Activated T-cell treated with anti-CD3 and anti-CD28 coated beads, Interleukin-2, amount 50 U/mL, for 72 hours (primary cell): ENCODE measurements around the gene SOAT1. TPM values are rescaled to one million over a fixed set of nuclear protein-coding genes. Genes with fewer than 3 reads are reported as not detected.
A peak's percentile ranks its signal among the peaks of the same experiment; 100 is the strongest.
"Not testable (repeated sequence)": the region's sequence is repeated elsewhere in the genome, so short reads cannot be mapped to it uniquely, and the experiment has no call there.

Source experiments
- ATAC-seq, 2 donors: fragments of 150-1000 bp; cut with Tn5 transposase; replicated peaks in 1 of 2; 2 replicates each; pipeline ENCODE4 v1.10.0; 2021; ENCODE audit warnings: moderate library complexity in 2 of 2, mild to moderate bottlenecking in 1 of 2
- DNase-seq, 2 donors: peaks; one replicate each; pipeline ENCODE4 v3.0.0; 2021 to 2022; ENCODE audit warnings: mixed read lengths in 1 of 2
- H3K27ac Mint-ChIP-seq: one replicate; pipeline ENCODE4 v1.8.0; 2022; ENCODE audit warnings: mild to moderate bottlenecking, moderate library complexity, mixed read lengths
- H3K27me3 Mint-ChIP-seq: one replicate; pipeline ENCODE4 v1.8.0; 2022; ENCODE audit warnings: low read depth, mixed read lengths
- H3K36me3 Mint-ChIP-seq, 2 donors: one replicate each; pipeline ENCODE4 v1.8.0; 2022; ENCODE audit warnings: mixed read lengths in 2 of 2, mild to moderate bottlenecking in 1 of 2; ENCODE audit not compliant: insufficient read depth in 2 of 2
- H3K4me1 Mint-ChIP-seq: one replicate; pipeline ENCODE4 v1.8.0; 2022; ENCODE audit warnings: low read depth, mixed read lengths
- H3K4me3 Mint-ChIP-seq, 2 donors: one replicate each; pipeline ENCODE4 v1.8.0; 2022; ENCODE audit warnings: mild to moderate bottlenecking in 2 of 2, mixed read lengths in 2 of 2, moderate library complexity in 2 of 2
- H3K9me3 Mint-ChIP-seq, 2 donors: one replicate each; pipeline ENCODE4 v1.8.0; 2022; ENCODE audit warnings: mixed read lengths in 2 of 2
- total RNA-seq, 2 donors: library from RNA; stranded (reverse); gene quantifications; one replicate each; pipeline ENCODE4 v1.2.3, GENCODE V29; 2022

SOAT1 gene
- total RNA-seq, 2 donors from 2014 or later, result 34.8 to 36.1 TPM

GRCh38 chr1:179337942-179338560, 44.5 kb downstream of the SOAT1 start:
- no peaks in the 10 kb centered on the region for H3K9me3 Mint-ChIP-seq

DNA sequence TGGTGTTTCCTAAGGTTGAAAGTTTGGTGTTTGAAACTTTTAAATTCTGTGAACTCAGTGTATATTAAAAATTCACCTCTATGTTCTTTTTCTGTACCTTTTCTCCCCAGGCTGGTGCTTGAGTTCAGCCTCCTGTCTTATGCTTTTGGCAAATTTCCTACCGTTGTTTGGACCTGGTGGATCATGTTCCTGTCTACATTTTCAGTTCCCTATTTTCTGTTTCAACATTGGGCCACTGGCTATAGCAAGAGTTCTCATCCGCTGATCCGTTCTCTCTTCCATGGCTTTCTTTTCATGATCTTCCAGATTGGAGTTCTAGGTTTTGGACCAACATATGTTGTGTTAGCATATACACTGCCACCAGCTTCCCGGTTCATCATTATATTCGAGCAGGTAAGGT, 47.3 kb downstream of the SOAT1 start:
- no peaks in the 10 kb centered on the region for H3K9me3 Mint-ChIP-seq
- H3K4me1 Mint-ChIP-seq, result no peaks in the 10 kb centered on the region
- no peak overlapping the region for H3K27ac Mint-ChIP-seq
- no peak for ATAC-seq
- peaks cover 7 to 25% of the 10 kb centered on the region in 2 donors for H3K36me3 Mint-ChIP-seq
- H3K4me3 Mint-ChIP-seq, result no peak overlapping the region
- no peak for DNase-seq
- H3K27me3 Mint-ChIP-seq, result no peaks in the 10 kb centered on the region

More at GRCh38 chr1:179337942-179338560, 44.5 kb downstream of the SOAT1 start:
- Mint-ChIP-seq H3K4me1 (peaks cover 9% of the 10 kb centered on the region), H3K27me3 (no peaks in the 10 kb centered on the region), H3K27ac (peak overlapping the region; percentile 8), H3K36me3 (peaks cover 10 to 16% of the 10 kb centered on the region in 2 donors), H3K4me3 (no peak overlapping the region)
- ATAC-seq (no peak), DNase-seq (no peak)

DNA sequence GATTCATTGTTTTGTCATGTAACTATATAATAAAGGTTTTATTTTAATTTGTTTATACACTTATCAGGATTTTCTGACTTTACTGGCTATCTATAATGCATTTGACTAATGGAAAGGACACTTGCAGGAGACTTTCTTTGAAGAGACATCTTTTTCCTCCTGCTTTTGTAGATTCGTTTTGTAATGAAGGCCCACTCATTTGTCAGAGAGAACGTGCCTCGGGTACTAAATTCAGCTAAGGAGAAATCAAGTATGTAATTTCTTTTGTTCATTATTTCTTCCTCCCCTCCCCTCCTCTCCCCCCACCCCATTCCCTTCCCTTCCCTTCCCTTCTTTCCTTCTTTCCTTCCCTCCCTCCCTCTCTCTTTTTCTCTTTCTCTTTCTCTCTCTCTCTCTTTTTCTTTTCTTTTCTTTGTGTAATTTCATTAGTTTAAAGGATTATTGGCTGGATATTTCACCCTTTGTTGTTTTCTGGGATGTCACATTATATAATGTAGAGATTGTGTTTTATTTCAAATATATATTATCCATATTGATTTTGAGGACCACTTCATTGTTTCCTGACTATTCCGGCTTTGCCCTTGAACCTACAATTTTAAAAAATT, 48.4 kb downstream of the SOAT1 start:
- Mint-ChIP-seq H3K27me3 (no peaks in the 10 kb centered on the region), H3K36me3 (peaks cover 7 to 25% of the 10 kb centered on the region in 2 donors), H3K4me3 (no peak overlapping the region), H3K9me3 (no peaks in the 10 kb centered on the region), H3K27ac (peak overlapping the region; percentile 90), H3K4me1 (no peaks in the 10 kb centered on the region)
- DNase-seq (no peak), ATAC-seq (no peak)

- Mint-ChIP-seq H3K27me3 (no peaks in the 10 kb centered on the region), H3K4me1 (no peaks in the 10 kb centered on the region), H3K27ac (no peak overlapping the region), H3K36me3 (peaks cover 8 to 23% of the 10 kb centered on the region in 2 donors), H3K9me3 (no peaks in the 10 kb centered on the region), H3K4me3 (no peak overlapping the region)
- DNase-seq (no peak), ATAC-seq (no peak)
Measured at GRCh38 chr1:179342740-179343404, 49.3 kb downstream of the SOAT1 start.

DNA sequence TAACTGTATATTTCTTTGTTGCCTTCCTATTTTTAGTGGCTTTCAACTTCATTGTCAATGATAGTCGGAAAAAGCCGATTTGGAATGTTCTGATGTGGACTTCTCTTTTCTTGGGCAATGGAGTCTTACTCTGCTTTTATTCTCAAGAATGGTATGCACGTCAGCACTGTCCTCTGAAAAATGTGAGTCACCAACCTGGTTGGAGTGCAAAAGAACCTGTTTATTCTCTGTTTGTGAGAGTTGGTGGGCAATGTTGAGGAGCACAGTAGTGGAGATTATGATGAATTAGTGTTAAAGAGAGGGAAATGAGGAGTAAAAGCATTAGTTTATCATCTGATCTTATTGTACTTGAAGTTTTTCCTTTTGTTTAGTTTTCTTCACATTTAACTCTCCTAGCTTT, 57.7 kb downstream of the SOAT1 start:
- DNase-seq (no peak), ATAC-seq (no peak)
- Mint-ChIP-seq H3K4me3 (no peak overlapping the region), H3K9me3 (no peaks in the 10 kb centered on the region), H3K27ac (no peak overlapping the region), H3K4me1 (no peaks in the 10 kb centered on the region), H3K27me3 (no peaks in the 10 kb centered on the region), H3K36me3 (peaks cover 5 to 11% of the 10 kb centered on the region in 2 donors)

GRCh38 chr1:179352236-179352635, 58.6 kb downstream of the SOAT1 start:
- no peak overlapping the region for H3K4me3 Mint-ChIP-seq
- no peak for DNase-seq
- no peaks in the 10 kb centered on the region for H3K4me1 Mint-ChIP-seq
- ATAC-seq, result no peak
- H3K27ac Mint-ChIP-seq, result no peak overlapping the region
- peaks cover 5 to 11% of the 10 kb centered on the region in 2 donors for H3K36me3 Mint-ChIP-seq
- H3K27me3 Mint-ChIP-seq, result no peaks in the 10 kb centered on the region
- no peaks in the 10 kb centered on the region for H3K9me3 Mint-ChIP-seq

DNA sequence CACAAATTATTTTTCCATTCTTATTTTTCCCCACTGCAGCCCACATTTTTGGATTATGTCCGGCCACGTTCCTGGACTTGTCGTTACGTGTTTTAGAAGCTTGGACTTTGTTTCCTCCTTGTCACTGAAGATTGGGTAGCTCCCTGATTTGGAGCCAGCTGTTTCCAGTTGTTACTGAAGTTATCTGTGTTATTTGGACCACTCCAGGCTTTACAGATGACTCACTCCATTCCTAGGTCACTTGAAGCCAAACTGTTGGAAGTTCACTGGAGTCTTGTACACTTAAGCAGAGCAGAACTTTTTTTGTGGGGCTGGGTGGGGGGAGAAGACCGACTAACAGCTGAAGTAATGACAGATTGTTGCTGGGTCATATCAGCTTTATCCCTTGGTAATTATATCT, 59.9 kb downstream of the SOAT1 start:
- DNase-seq (no peak), ATAC-seq (no peak)
- H3K27ac Mint-ChIP-seq, result no peak overlapping the region
- no peak overlapping the region for H3K4me3 Mint-ChIP-seq
- H3K9me3 Mint-ChIP-seq, result no peaks in the 10 kb centered on the region
- no peaks in the 10 kb centered on the region for H3K27me3 Mint-ChIP-seq
- H3K4me1 Mint-ChIP-seq, result no peaks in the 10 kb centered on the region
- peaks cover 4 to 11% of the 10 kb centered on the region in 2 donors for H3K36me3 Mint-ChIP-seq

GRCh38 chr1:179361631-179362030, 68.0 kb downstream of the SOAT1 start:
- ATAC-seq, result not testable (repeated sequence)

DNA sequence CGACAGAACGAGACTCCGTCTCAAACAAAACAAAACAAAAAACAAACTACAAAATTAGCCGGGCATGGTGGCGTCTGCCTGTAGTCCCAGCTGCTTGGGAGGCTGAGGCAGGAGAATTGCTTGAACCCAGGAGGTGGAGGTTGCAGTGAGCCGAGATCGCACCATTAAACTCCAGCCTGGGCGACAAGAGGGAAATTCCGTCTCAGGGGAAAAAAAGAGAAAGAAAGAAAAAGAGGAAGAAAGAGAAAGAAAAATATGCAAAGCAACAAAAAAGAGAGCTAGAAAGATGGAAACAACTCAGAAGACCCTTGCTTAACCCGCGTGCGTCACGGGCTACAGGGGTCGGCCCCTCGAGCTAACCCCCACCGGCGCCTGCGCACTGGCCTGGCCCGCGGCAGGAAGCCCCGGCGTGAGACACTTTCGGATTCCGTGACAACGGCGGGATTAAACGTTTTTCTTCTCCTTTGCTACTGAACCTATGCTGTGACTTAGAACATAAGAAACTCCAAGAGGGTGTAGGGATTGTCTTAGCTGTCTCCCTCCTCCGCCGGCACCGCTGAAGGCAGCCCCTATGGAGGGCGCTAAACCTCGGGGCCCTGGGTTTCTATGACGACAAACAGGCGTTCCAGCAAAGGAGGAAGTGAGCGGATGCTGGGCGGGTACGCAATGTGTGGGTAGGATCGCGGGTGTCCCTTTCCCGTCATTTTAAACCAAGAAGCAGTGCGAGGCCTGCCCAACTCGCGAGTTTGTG, 71.9 kb downstream of the SOAT1 start, which contains the start of gene AXDND1:
TSS of gene AXDND1 (plus strand) at position 630 of the 751 bp plus-strand sequence. CDS start 539 bp downstream, outside the sequence.
- H3K4me3 Mint-ChIP-seq, result peak within 1 kb of the TSS; percentile 94 to 95
- no peaks in the 10 kb centered on the region for H3K9me3 Mint-ChIP-seq
- ATAC-seq, result peak; percentile 94 to 95
- H3K27me3 Mint-ChIP-seq, result peaks cover 6% of the 10 kb centered on the region
- peak within 1 kb of the TSS; percentile 96 for H3K27ac Mint-ChIP-seq
- H3K36me3 Mint-ChIP-seq, result no peaks in the 10 kb centered on the region
- H3K4me1 Mint-ChIP-seq, result peaks cover 25% of the 10 kb centered on the region
- DNase-seq, result peak; percentile 88 to 91

More at GRCh38 chr1:179361631-179362030, 68.0 kb downstream of the SOAT1 start:
- H3K4me3 Mint-ChIP-seq, DNase-seq, H3K27ac Mint-ChIP-seq, H3K27me3 Mint-ChIP-seq, H3K9me3 Mint-ChIP-seq, H3K36me3 Mint-ChIP-seq: not testable (repeated sequence)
- peaks cover 10% of the 10 kb centered on the region for H3K4me1 Mint-ChIP-seq

GRCh38 chr1:179366093-179366800, 72.7 kb downstream of the SOAT1 start:
- ATAC-seq (no peak), DNase-seq (peak in 1 of 2 donors; percentile 8)
- Mint-ChIP-seq H3K27ac (peak overlapping the region; percentile 96), H3K36me3 (no peaks in the 10 kb centered on the region), H3K9me3 (no peaks in the 10 kb centered on the region), H3K4me3 (peak overlapping the region; percentile 94 to 95), H3K4me1 (peaks cover 25% of the 10 kb centered on the region), H3K27me3 (peaks cover 9% of the 10 kb centered on the region)

- Mint-ChIP-seq H3K4me1 (peaks cover 25% of the 10 kb centered on the region), H3K27me3 (peaks cover 13% of the 10 kb centered on the region), H3K4me3 (no peak overlapping the region), H3K36me3 (no peaks in the 10 kb centered on the region), H3K9me3 (no peaks in the 10 kb centered on the region), H3K27ac (no peak overlapping the region)
- DNase-seq (peak; percentile 24 to 47), ATAC-seq (no peak)
Measured at GRCh38 chr1:179369751-179370341, 76.2 kb downstream of the SOAT1 start.

GRCh38 chr1:179372160-179372559, 78.6 kb downstream of the SOAT1 start:
- Mint-ChIP-seq H3K4me1 (peaks cover 14% of the 10 kb centered on the region), H3K36me3 (no peaks in the 10 kb centered on the region), H3K27ac (peak overlapping the region; percentile 15), H3K27me3 (peaks cover 13% of the 10 kb centered on the region), H3K4me3 (no peak overlapping the region), H3K9me3 (no peaks in the 10 kb centered on the region)
- DNase-seq, result no peak
- ATAC-seq, result no peak
